ENCODE measurements around the gene STEAP1.
"Not testable (repeated sequence)": the region's sequence is repeated elsewhere in the genome, so short reads cannot be mapped to it uniquely, and the experiment has no call there.

STEAP1 gene

DNA sequence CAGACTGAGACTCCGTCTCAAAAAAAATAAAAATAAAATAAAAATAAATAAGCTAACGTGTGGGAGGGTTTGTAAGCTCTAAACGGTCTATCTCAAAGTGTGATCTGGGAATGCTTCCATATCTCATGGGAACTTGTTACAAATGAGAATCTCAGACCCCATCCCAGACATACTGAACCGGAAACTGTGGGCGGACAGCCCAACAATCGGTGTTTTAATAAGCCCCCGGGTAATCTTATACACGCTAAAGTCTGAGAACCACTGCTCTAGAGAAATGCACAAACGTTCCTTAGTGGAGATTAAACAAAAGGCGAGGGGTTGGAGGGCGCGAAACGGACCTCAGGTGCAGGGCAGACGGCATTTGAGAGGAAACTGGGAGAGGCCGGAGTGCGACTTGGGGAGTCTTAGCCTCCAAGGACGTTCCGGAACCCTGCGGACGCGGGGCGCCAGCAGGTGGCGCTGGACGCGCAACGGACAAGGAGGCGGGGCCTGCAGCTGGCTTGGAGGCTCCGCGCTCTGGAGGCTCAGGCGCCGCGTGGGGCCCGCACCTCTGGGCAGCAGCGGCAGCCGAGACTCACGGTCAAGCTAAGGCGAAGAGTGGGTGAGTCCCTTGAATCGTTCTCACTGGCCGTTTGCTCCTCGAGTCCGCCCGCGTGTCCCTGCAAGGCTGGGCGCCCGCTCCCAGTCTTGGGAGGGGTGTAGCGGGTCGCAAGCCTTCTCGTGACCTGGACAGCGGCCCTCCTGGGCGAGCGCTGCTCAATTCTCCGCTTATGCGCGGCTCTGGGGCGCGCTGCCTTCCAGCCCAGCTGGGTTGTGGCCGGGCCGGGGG is at the start of gene STEAP1:
STEAP1 (plus strand) TSS at position 527 of the 829 bp plus-strand sequence. CDS start 5,320 bp downstream, outside the sequence.
- H3K4me3 ChIP-seq, result peak within 1 kb of the TSS; percentile 55 to 59
- intact Hi-C loops (cut with DNase I; ENCODE audit: low total_unique reads), result loop anchor here (5.0 to 10.0 kb wide), 3 partner anchors 61 to 268 kb away; partner anchors contain the start of gene STEAP2
- not testable (repeated sequence) for H3K27me3 ChIP-seq, H3K9me3 ChIP-seq, H3K4me1 ChIP-seq, H3K36me3 ChIP-seq
- peak; percentile 90 to 94 for DNase-seq
- TF ChIP-seq, protein P1, sequence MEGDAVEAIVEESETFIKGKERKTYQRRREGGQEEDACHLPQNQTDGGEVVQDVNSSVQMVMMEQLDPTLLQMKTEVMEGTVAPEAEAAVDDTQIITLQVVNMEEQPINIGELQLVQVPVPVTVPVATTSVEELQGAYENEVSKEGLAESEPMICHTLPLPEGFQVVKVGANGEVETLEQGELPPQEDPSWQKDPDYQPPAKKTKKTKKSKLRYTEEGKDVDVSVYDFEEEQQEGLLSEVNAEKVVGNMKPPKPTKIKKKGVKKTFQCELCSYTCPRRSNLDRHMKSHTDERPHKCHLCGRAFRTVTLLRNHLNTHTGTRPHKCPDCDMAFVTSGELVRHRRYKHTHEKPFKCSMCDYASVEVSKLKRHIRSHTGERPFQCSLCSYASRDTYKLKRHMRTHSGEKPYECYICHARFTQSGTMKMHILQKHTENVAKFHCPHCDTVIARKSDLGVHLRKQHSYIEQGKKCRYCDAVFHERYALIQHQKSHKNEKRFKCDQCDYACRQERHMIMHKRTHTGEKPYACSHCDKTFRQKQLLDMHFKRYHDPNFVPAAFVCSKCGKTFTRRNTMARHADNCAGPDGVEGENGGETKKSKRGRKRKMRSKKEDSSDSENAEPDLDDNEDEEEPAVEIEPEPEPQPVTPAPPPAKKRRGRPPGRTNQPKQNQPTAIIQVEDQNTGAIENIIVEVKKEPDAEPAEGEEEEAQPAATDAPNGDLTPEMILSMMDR (IDR thresholded peaks at IDR 0.05), result peak; percentile 86 to 92
- peak within 1 kb of the TSS; percentile 64 to 79 for H3K27ac ChIP-seq

DNA sequence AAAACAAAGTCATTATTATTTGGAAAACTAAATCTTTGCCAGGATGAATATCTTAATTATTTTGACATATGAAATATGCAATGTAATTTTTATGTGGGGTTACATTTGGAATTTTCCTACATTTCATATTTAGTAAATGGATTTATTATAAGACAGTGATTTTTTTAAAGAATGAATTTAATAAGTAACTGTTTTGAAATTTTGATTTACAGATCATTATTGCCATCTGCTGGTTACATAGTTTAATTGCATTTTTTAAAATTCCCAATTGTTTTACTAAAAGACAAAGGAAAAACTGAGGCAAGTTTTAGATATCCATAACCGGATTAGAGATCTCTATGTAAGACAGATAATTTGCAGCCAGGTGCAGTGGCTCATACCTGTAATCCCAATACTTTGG is 39.3 kb upstream of the STEAP1 start:
- H3K27me3 ChIP-seq; intact Hi-C loops (cut with DNase I; ENCODE audit: low total_unique reads); H3K9me3 ChIP-seq; H3K36me3 ChIP-seq; H3K27ac ChIP-seq; H3K4me3 ChIP-seq; DNase-seq: not testable (repeated sequence)
- peaks cover 0 to 18% (median 10%) of the 10 kb centered on the region in 4 donors for H3K4me1 ChIP-seq

DNA sequence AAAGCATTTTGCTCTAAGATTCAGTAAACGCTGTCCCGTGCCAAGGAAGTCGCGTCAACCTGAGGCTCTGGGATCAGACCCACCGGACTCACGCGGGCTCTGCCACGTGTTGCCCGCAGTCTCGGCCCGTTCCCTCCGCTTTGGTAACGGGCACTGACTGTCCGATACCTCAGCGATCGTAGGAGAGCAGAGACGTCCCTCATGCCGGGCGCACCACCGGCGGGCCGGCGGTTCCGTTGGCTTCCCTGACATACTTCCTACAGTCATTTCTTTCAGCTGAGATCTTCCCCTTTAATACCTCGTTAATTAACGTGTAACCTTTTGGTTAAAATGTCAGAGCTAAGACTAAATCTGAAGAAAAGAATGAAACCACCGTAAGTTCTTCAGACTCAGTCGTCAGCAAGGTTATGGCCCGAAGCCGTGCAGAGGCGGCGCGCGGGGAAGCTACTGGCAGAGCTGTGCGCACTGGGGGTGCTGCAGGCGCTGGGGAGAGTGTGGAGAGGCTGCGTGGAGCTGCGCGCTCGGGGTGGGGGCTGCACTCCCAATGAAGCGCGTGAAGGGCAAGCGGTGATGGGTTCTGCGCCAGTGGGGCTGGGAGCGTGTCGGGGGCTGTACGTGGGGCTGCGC is 35.6 kb upstream of the STEAP1 start:
- Histone ChIP-seq H3K4me3 (peak overlapping the region; percentile 46 to 54), H3K4me1 (peaks cover 0 to 21% (median 10%) of the 10 kb centered on the region in 4 donors)
- intact Hi-C loops (cut with DNase I; ENCODE audit: low total_unique reads); DNase-seq; H3K27me3 ChIP-seq; H3K36me3 ChIP-seq; H3K9me3 ChIP-seq; H3K27ac ChIP-seq: not testable (repeated sequence)

DNA sequence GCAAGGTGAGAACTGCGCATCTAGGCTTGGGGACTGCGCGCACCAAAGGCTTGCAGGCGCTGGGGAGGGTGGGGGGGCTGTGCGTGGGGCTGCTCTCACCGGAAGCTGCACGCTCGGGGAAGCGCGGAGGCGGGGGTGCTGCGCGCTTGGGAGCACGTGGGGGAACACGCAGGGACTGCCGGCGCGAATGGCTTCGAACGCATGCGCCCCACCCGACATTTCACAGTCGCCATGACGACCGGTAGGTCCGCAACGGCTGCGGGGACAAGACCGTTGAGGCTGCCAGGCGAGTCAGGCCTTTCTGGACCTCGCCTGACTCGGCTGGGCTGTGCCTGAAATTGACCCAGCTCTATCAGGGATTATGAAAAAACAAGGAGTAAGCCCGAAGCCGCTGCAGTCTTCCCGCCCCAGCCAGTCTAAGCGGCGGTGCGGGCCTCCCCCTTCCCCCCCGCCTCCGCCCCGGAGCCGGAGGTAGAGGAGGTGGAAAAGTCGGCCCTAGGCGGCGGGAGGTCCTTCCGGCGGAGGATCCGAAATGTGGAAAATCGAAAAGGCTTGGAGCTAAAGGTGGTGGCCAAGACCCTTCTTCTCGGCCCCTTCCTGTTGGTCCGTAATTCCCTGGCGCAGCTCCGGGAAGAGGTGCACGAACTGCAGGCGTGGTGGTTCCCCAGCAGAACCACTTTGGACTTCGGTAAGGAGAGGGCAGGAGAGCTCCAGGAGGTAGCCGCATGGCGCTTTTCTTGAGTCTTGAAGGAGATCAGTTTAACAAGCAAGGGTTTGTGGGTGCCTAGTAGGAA is 34.9 kb upstream of the STEAP1 start:
- Histone ChIP-seq H3K27ac (no peak overlapping the region), H3K4me1 (peaks cover 0 to 21% (median 10%) of the 10 kb centered on the region in 4 donors), H3K4me3 (peak overlapping the region; percentile 46 to 54), H3K27me3 (no peaks in the 10 kb centered on the region), H3K9me3 (no peaks in the 10 kb centered on the region), H3K36me3 (no peaks in the 10 kb centered on the region)
- TF ChIP-seq, protein P1 (IDR thresholded peaks at IDR 0.05), result no peak
- intact Hi-C loops (cut with DNase I; ENCODE audit: low total_unique reads), result no loop called here
- DNase-seq, result no peak

DNA sequence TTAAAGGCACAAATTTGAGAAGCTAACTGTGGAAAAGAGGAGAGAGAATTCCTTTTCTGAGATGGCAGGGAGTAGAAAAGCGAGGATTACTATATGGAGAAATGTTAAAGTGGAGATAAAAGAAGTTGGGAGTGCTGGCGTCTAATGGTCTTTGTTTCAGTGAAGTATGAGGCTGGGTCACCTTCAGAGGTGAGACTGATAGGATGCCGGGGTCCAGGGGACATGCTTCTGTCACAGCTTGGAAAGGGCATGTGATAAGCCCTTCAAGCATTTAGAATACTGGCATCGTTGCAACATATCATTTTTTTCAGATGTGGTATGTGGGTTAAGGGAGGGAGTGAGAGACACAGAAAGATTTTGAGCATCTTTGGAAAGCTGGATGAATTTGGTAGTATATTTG is 34.1 kb upstream of the STEAP1 start:
- H3K27ac ChIP-seq; DNase-seq; H3K9me3 ChIP-seq; intact Hi-C loops (cut with DNase I; ENCODE audit: low total_unique reads); H3K36me3 ChIP-seq; H3K27me3 ChIP-seq: not testable (repeated sequence)
- Histone ChIP-seq H3K4me1 (peaks cover 0 to 21% (median 10%) of the 10 kb centered on the region in 4 donors), H3K4me3 (peak overlapping the region in 1 of 2 donors; percentile 54)

DNA sequence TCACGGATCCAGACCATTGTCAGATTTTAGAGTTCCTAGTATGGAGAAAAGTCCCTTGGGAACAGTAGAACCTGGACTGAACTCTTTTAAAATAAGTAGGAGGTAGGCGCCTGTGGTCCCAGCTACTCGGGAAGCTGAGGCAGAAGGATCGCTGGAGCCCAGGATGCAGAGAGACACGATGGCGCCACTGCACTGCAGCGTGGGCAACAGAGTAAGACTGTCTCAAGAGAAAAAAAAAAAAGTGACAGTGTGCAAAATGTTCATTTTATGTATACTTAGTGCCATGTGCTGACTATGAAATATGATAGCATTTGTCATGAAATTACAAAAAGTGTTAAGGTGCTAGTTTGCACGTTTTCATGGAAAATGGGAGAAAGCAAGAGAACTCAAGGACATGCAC is 22.5 kb upstream of the STEAP1 start:
- H3K4me1 ChIP-seq; DNase-seq; H3K9me3 ChIP-seq; H3K36me3 ChIP-seq; H3K4me3 ChIP-seq; H3K27me3 ChIP-seq; H3K27ac ChIP-seq; intact Hi-C loops (cut with DNase I; ENCODE audit: low total_unique reads): not testable (repeated sequence)

DNA sequence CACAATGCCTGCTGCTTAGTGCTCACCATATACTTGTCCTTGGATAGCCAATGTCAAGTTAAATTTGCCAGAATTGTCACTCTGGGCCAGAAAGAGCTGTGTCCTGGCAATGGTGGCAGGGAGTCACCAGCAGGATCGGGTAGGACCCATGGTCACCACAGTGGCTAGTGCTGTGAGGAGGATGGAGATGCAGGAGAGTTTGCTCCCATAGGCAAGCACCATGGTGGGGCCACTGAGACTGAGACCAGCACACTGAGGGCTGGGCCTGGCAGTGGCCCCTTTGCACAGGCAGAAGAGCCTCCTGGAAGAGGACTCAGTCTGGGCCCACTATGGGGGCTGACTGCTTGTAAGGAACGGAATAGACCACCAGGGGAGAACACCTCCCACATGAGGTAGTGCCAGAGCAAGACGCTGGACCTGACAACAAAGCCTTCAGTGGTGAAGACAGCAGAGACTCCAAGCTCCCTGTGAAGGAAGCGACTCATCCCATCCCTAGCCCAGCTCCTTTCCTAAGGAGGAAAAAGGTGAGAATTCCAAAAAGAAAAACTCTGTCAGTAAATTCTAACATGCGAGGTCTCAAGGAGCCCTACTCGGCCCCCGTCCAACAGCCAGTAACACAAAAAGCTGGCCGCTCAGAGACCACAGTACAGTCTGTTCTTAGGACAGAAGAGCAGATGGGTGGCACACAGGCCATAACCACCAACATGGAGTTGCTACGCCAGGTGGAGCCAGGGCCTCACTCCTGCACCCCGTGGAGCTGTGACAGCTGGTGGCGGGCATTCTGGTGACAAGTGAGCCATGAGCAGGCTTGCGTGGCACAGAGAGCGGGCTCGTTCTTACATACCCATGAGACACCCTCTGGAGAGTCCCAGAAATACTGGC is 6.9 kb upstream of the STEAP1 start:
- H3K27me3 ChIP-seq; intact Hi-C loops (cut with DNase I; ENCODE audit: low total_unique reads); H3K36me3 ChIP-seq; H3K4me3 ChIP-seq; H3K4me1 ChIP-seq; DNase-seq; H3K27ac ChIP-seq; H3K9me3 ChIP-seq: not testable (repeated sequence)
